ENCODE data around the gene COPB2. TPM values are rescaled to one million over a fixed set of nuclear protein-coding genes. Genes with fewer than 3 reads are reported as not detected.

The COPB2 gene
- total and polyA plus RNA-seq, 2 of the 8 experiments (the other 6 are each of a cell fraction or from before 2014, with no cell fraction given), result 40.3 to 119 TPM

DNA sequence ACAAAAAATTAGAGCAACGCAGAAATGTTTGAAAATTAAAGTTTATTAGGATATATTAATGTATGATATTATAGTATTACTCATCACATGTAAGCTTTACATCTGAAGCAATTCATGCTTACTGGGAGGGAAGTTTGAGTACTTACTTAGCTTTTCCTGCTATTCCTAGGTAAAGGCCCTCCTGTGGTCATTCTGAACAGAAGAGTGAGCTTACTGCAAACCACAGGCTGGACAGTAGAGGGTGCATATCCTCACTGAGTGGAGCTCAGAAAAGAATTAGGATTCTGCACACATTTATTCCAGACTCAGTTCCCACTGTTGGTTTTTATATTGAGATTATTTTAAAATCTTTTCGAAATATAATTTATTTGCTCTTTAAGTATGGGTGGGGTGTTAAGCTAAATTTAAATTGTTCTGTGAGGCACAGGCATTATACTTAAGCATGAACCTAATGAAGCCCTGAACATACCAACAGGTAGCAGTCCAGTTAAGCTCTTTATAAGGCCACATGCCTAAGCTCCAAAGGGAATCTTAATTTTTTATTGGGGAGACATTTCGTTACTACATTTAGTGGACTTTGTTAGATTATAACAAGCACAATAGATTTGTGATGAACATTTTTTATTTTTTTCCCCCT is 35.4 kb downstream of the COPB2 start:
- 73% methylated on average over 3 of the region's 3 CpGs; no CpG with 5 or more reads in 1 of the 2 experiments for WGBS, 2 experiments (ENCODE audit: extremely low coverage in 1 of 2, insufficient coverage in 1 of 2, insufficient read length in 1 of 2, insufficient replicate concordance in 2 of 2, low coverage in 1 of 2, low lambda C conversion rate in 2 of 2, missing lambda C conversion rate in 1 of 2)
- no peaks in the 10 kb centered on the region for H3K4me1 ChIP-seq (replicated peaks in 1 of 4; ENCODE audit: control insufficient read depth in 3 of 4, insufficient read depth in 4 of 4, low read length in 3 of 4)

More for the DNA sequence above, 35.4 kb downstream of the COPB2 start:
- CTCF ChIA-PET (ENCODE audit: partially characterized antibody), result interaction anchor here (0.6 to 3.9 kb wide), 27 partner anchors 9 to 1998 kb away, joined by 3 to 27 read pairs (median 3); partner anchors contain the start of genes COPB2 and MRPS22
- peaks cover 12 to 74% (median 46%) of the 10 kb centered on the region in 4 experiments for H3K36me3 ChIP-seq (ENCODE audit: control insufficient read depth in 2 of 4, insufficient read depth in 4 of 4, low read length in 3 of 4)
- H3K4ac ChIP-seq (replicated peaks; ENCODE audit: insufficient read length, low read depth, low read length), result no peak overlapping the region
- peaks cover 0 to 7% of the 10 kb centered on the region in 2 experiments for H4K20me1 ChIP-seq (replicated peaks in 1 of 2; ENCODE audit: control insufficient read depth in 1 of 2, insufficient read depth in 2 of 2, low read length in 2 of 2)
- H2BK15ac ChIP-seq (ENCODE audit: low read length), result no peak overlapping the region
- no peak overlapping the region for H3K56ac ChIP-seq (replicated peaks; ENCODE audit: insufficient read length, low read depth, low read length)
- no peak overlapping the region for H4K91ac ChIP-seq (replicated peaks; ENCODE audit: insufficient read length, low read length)
- H2BK120ac ChIP-seq (replicated peaks; ENCODE audit: low read depth, low read length), result no peak overlapping the region
- H3K23me2 ChIP-seq (ENCODE audit: low read depth, low read length), result no peaks in the 10 kb centered on the region
- no peak overlapping the region for H3K4me2 ChIP-seq (ENCODE audit: insufficient read depth in 1 of 2, low read depth in 2 of 2, low read length in 2 of 2)
- H4K5ac ChIP-seq (ENCODE audit: insufficient read length, low read depth, low read length), result no peak overlapping the region
- H3K9ac ChIP-seq (replicated peaks in 1 of 4; ENCODE audit: extremely low read depth in 1 of 4, low read depth in 3 of 4, low read length in 3 of 4), result no peak overlapping the region
- H4K8ac ChIP-seq (ENCODE audit: extremely low read depth, insufficient read depth, low read length), result no peak overlapping the region
- TF ChIP-seq, protein P1, sequence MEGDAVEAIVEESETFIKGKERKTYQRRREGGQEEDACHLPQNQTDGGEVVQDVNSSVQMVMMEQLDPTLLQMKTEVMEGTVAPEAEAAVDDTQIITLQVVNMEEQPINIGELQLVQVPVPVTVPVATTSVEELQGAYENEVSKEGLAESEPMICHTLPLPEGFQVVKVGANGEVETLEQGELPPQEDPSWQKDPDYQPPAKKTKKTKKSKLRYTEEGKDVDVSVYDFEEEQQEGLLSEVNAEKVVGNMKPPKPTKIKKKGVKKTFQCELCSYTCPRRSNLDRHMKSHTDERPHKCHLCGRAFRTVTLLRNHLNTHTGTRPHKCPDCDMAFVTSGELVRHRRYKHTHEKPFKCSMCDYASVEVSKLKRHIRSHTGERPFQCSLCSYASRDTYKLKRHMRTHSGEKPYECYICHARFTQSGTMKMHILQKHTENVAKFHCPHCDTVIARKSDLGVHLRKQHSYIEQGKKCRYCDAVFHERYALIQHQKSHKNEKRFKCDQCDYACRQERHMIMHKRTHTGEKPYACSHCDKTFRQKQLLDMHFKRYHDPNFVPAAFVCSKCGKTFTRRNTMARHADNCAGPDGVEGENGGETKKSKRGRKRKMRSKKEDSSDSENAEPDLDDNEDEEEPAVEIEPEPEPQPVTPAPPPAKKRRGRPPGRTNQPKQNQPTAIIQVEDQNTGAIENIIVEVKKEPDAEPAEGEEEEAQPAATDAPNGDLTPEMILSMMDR (IDR thresholded peaks at IDR 0.05; ENCODE audit: control extremely low read depth in 1 of 3, insufficient read depth in 1 of 3, low read depth in 1 of 3, low read length in 3 of 3), result peak in 2 of 3 experiments; percentile 79 to 89; a peak in 3 of 4 replicates
- TF ChIP-seq NANOG (IDR thresholded peaks at IDR 0.05; ENCODE audit: insufficient read depth, low read depth, low read length, poor library complexity, severe bottlenecking) (no peak), RAD21 (IDR thresholded peaks at IDR 0.05 in 1 of 2, conservative IDR thresholded peaks at IDR 0.05 in 1 of 2; ENCODE audit: low read depth in 2 of 2, low read length in 2 of 2) (peak in 1 of 2 experiments; percentile 37; a peak in 1 of 4 replicates)
- DNase-seq (ENCODE audit: low read depth in 1 of 2, low spot score in 2 of 2) (no peak), FAIRE-seq (peak; percentile 88)
- POLR2A ChIA-PET (ENCODE audit: partially characterized antibody), result interaction anchor here (0.8 to 2.7 kb wide), 2 partner anchors 9 to 26 kb away, joined by 3 to 17 read pairs; partner anchors contain the start of gene MRPS22
- no peak overlapping the region for H2BK12ac ChIP-seq (ENCODE audit: low read depth, low read length)
- H3K4me3 ChIP-seq (ENCODE audit: extremely low read depth in 1 of 4, insufficient read depth in 2 of 4, low read depth in 3 of 4, low read length in 4 of 4), result no peak overlapping the region
- H2AFZ ChIP-seq (ENCODE audit: low read length), result no peak overlapping the region
- no peak overlapping the region for H3K14ac ChIP-seq (ENCODE audit: insufficient read length)
- H3K27me3 ChIP-seq (replicated peaks in 1 of 4; ENCODE audit: control insufficient read depth in 3 of 4, extremely low read depth in 1 of 4, insufficient read depth in 3 of 4, low read length in 3 of 4), result no peaks in the 10 kb centered on the region; a peak in 1 of 7 replicates
- no peak overlapping the region for H3K27ac ChIP-seq (ENCODE audit: low read depth, low read length)
- no peaks in the 10 kb centered on the region for H3K9me3 ChIP-seq (ENCODE audit: insufficient read depth in 2 of 2, low read depth in 1 of 2, low read length in 1 of 2)
- no peak overlapping the region for H3K23ac ChIP-seq (ENCODE audit: insufficient read length)
- no peak overlapping the region for H2AK5ac ChIP-seq (ENCODE audit: low read depth, low read length)
- H2BK20ac ChIP-seq (ENCODE audit: low read length), result no peak overlapping the region
- H3K79me2 ChIP-seq (ENCODE audit: control insufficient read depth in 1 of 2, insufficient read depth in 2 of 2, low read length in 2 of 2), result no peaks in the 10 kb centered on the region
- H3K18ac ChIP-seq (ENCODE audit: extremely low read depth, low read length), result no peak overlapping the region
- no peaks in the 10 kb centered on the region for H3K79me1 ChIP-seq (ENCODE audit: low read depth, low read length)
- H2BK5ac ChIP-seq (ENCODE audit: low read depth, low read length), result no peak overlapping the region

Data from H1 (cell line).